GM12801 (cell line): ENCODE results near the gene EFCAB8.

Experiments
- TF ChIP-seq, protein P1 (sequence below): IDR thresholded peaks from one replicate; pipeline ENCODE4 v1.5.1; 2011; ENCODE audit warnings: control low read depth; ENCODE audit not compliant: insufficient read length; ENCODE audit errors: extremely low read depth

The EFCAB8 gene

DNA sequence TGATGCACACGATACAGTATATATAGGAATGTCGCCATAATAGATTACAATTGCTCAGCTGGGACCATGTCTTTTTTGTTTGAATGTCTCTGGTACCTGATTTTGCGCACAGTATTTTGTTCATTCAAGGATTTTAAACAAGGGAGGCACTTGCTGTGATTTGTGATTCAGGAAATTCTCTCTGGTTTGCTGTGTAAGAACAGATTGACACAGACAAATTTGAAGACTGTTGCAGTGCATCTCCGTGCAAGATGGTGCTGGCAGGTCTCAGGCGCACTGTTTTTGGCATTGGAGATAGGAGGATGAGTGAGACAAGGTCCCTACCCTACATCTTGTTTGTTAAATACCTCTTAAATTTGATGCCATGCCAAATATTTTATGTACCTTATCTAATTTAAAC lies 36.5 kb upstream of the EFCAB8 start:
- TF ChIP-seq, protein P1, sequence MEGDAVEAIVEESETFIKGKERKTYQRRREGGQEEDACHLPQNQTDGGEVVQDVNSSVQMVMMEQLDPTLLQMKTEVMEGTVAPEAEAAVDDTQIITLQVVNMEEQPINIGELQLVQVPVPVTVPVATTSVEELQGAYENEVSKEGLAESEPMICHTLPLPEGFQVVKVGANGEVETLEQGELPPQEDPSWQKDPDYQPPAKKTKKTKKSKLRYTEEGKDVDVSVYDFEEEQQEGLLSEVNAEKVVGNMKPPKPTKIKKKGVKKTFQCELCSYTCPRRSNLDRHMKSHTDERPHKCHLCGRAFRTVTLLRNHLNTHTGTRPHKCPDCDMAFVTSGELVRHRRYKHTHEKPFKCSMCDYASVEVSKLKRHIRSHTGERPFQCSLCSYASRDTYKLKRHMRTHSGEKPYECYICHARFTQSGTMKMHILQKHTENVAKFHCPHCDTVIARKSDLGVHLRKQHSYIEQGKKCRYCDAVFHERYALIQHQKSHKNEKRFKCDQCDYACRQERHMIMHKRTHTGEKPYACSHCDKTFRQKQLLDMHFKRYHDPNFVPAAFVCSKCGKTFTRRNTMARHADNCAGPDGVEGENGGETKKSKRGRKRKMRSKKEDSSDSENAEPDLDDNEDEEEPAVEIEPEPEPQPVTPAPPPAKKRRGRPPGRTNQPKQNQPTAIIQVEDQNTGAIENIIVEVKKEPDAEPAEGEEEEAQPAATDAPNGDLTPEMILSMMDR = no peak

DNA sequence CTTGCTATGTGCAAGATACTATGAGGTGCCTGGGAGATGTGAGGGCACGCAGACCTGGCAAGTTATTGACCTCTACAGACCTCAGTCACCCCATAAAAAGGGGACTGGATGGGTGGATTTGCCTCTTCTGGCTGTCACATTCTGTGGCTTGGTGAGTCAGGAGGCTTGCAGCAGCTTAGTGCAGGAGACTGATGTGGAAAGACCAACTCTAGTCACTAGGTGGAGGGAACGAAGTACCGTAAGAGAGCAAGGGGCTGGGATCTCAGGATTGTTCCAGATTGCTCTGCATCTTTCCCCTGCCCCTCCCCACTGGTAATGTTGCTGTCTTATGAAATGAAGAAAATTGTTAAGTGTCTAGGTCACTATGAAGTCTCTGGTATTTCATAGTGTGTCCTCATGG lies 35.6 kb upstream of the EFCAB8 start:
- TF ChIP-seq, protein P1 = no peak

DNA sequence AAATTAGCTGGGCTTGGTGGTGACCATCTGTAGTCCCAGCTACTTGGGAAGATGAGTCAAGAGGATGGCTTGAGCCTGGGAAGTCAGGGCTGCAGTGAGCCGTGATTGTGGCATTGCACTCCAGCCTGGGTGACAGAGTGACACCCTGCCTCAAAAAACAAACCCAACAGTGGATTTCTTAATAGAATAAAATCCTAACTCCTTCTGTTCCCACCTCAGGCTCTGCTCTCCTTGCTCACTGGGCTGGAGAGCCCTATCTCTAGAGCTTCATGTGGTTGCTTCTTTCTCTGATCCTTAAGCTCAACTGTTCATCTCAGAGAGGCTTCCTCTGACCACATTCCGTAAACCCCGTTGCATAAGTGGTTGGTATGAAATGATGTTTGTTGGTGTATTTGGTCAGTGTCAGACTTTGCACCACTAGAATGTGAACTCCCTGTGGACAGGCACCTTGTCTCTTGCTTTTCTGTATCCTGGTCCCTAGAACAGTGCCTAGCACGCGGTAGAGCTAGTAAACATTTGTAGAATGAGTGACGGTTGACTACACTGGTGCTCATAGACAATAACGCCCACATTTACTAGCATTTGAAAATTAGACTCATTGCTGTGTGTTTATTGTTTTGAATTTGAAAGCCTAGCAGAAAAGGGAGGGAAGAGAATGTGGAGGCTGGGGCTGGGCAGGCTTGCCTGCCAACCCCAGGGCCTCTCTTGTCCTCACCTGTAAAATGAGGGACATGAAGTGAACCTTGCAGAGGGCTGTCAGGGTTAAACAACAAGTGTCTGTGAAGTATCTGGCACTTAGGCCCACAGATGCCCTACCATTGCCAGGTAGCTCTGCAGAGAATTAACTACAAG lies 34.8 kb upstream of the EFCAB8 start:
- TF ChIP-seq, protein P1 = no peak

DNA sequence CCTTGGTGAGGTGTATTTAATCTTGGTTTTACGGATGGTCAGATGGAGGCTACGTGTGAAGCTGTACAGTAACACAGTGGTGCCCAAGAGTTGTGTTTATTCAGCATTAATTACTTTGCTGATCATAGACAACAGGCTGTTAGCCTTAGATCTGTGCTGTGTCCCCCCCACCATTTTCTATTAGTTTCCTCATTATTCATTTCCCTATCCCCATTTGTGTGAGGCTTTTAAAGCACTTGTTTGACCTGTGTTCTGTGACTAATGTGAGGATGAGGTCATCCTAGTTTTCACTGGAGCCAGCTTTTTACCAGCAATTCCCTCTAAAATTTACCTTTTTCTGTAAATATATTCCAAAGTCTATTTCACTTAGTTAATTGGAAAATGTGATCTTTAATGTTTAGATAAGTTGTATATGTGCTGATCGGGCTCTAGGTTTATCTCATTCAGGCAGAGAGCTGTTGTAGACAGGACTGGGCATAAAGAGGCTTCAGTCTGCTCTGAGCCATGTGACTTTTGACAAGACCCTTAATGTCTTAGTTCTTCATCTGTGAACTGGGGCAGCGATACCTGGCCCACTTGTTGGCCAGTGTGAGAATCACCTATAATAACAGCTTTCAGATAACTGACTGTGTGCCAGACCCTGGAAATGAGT lies 30.6 kb upstream of the EFCAB8 start:
- TF ChIP-seq, protein P1 = no peak

DNA sequence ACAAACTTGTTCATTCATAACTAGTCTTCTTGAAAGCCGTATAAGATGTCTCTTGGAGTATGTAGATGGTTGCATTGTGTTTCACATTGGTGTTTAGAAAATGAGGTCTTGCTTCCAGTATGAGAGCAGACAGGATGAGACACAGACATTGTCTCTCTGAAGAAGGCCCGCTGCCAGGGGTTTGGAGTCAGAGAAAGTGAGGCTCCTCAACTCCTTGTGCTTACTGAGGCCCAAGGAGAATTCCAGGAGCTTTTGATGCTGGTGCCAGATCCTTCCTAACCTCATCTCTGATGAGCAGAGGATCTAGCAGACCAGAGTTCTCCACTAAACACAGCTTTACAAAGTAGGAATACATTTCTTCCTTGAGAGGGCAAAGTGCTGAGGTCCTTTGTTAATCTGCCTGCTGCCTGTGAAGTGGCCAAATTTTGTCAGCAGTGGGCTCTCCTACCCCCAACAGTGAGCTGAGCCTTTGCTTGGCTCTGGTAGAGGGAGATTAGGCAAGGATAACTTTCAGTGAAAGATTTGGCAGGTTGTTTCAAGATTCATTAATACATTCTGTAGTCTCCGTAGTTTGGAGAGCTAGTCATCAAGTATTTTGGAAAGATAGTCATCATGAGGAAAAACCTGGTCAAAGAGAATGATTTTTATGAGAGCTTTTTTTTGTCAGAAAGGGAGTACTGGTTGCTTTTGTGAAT lies 29.3 kb upstream of the EFCAB8 start:
- TF ChIP-seq, protein P1 = no peak

DNA sequence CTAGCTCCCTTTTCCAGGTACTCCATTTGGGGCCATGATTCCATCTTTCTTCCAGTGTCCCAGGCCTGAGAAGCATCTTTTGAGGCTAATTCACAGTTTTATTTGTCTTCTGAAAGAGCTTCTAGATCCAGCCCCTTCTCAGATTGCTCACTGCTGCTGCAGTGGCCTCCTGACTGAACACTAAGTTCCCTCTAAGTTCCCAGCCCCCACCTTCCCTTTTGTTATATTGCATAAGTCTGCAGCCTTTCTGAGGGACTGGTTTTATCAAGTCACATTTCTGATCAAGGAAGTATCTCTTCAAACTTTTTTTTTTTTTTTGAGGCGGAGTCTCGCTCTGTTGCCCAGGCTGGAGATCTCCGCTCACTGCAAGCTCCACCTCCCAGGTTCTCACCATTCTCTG lies 28.3 kb upstream of the EFCAB8 start:
- TF ChIP-seq, protein P1 = no peak

DNA sequence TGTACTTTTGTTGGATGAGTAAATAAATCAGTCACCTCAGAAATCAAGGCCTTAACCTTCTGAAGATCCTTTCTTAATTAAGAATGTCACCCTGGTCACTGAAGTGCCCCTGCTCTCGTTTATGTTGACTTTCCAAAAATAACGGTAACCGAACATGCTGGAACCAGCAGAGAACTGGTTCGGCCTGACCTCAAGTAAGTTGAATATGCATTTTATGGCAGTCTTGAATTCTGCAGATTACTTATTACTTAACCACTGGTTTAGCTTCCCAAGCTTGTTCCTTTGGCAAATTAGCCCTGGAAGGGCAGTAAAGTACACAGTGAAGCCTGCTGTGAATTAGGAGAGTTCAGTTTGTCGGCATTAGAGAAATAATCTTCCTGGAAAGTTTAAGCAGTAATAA lies 26.7 kb upstream of the EFCAB8 start:
- TF ChIP-seq, protein P1 = no peak
